HepG2 (cell line): ENCODE measurements around the gene MIX23. TPM values are rescaled to one million over a fixed set of nuclear protein-coding genes. Genes with fewer than 3 reads are reported as not detected.

Source experiments
- ATF2 ChIP-seq: sonication (generic); formaldehyde crosslinking; IDR thresholded peaks from 2 replicates; pipeline ENCODE4 v1.4.0; 2020; ENCODE audit warnings: missing genetic modification reagents
- FOXA3 ChIP-seq: IDR thresholded peaks from 2 replicates; pipeline ENCODE4 v1.6.1; 2016; ENCODE audit warnings: missing genetic modification reagents, missing compliant biosample characterization
- ISL2 ChIP-seq: sonication (generic); formaldehyde crosslinking; IDR thresholded peaks from 2 replicates; pipeline ENCODE4 v1.5.0; 2020; ENCODE audit warnings: missing genetic modification reagents
- MYC ChIP-seq: sonication (generic); formaldehyde crosslinking; IDR thresholded peaks from 2 replicates; pipeline ENCODE4 v1.9.0; 2021; ENCODE audit warnings: missing genetic modification reagents, borderline replicate concordance
- NCOA1 ChIP-seq: sonication (generic); formaldehyde crosslinking; IDR thresholded peaks from 2 replicates; pipeline ENCODE4 v1.9.0; 2021; ENCODE audit warnings: missing genetic modification reagents
- PCBP1 ChIP-seq: fragments of 200-400 bp; formaldehyde crosslinking; IDR thresholded peaks from 2 replicates; pipeline ENCODE4 v1.6.1; 2017; ENCODE audit warnings: mild to moderate bottlenecking, low read depth, low read length, borderline replicate concordance
- POGZ ChIP-seq: sonication (generic); formaldehyde crosslinking; IDR thresholded peaks from 2 replicates; pipeline ENCODE4 v1.4.0; 2020; ENCODE audit warnings: mild to moderate bottlenecking, missing genetic modification reagents
- RXRB ChIP-seq: IDR thresholded peaks from 2 replicates; pipeline ENCODE4 v1.6.1; 2016; ENCODE audit warnings: borderline replicate concordance, missing genetic modification reagents, missing compliant biosample characterization
- SALL1 ChIP-seq: sonication (generic); formaldehyde crosslinking; IDR thresholded peaks from 2 replicates; pipeline ENCODE4 v1.8.0; 2022; ENCODE audit warnings: mild to moderate bottlenecking, missing genetic modification reagents
- ZNF34 ChIP-seq: sonication (generic); formaldehyde crosslinking; IDR thresholded peaks from 2 replicates; pipeline ENCODE4 v1.4.0; 2020; ENCODE audit warnings: mild to moderate bottlenecking, missing genetic modification reagents, borderline replicate concordance
- ZNF7 ChIP-seq: IDR thresholded peaks from 2 replicates; pipeline ENCODE4 v1.6.1; 2016; ENCODE audit warnings: missing biosample characterization, missing genetic modification reagents
- ZNF710 ChIP-seq: sonication (generic); formaldehyde crosslinking; IDR thresholded peaks from 2 replicates; pipeline ENCODE4 v1.5.0; 2020; ENCODE audit warnings: mild to moderate bottlenecking, missing genetic modification reagents, borderline replicate concordance
- ZNF773 ChIP-seq: sonication (generic); formaldehyde crosslinking; IDR thresholded peaks from 2 replicates; pipeline ENCODE4 v1.4.0; 2020; ENCODE audit warnings: missing genetic modification reagents, borderline replicate concordance
- polyA plus RNA-seq, 8 experiments: library from polyadenylated mRNA; depleted of rRNA in 3 of 8; stranded (reverse) in 7 of 8; unstranded in 1 of 8; fragments of >200 nt; fragmentation: Illumina TruSeq in 4 of 8; extraction: Trizol in 4 of 8; gene quantifications; 2 replicates each; pipeline versions ENCODE4 v1.2.1 to v1.2.3, GENCODE V29; 2011 to 2016; ENCODE audit warnings: low read depth in 4 of 8, missing spikeins in 1 of 8, mixed read lengths in 1 of 8; ENCODE audit not compliant: insufficient read depth in 1 of 8
- total RNA-seq, 5 experiments: library from RNA; depleted of rRNA; stranded (reverse); fragments of >200 nt; fragmentation: Illumina TruSeq; extraction: Trizol; gene quantifications; 2 replicates each; pipeline ENCODE4 v1.2.3, GENCODE V29; 2016; ENCODE audit warnings: low read depth in 1 of 5
- TF ChIP-seq, protein P1 (sequence below): IDR thresholded peaks from 2 replicates; pipeline ENCODE4 v1.4.0; 2020; ENCODE audit warnings: mild to moderate bottlenecking, missing genetic modification reagents
- TF ChIP-seq, protein P2 (sequence below): sonication (generic); formaldehyde crosslinking; IDR thresholded peaks from 2 replicates; pipeline ENCODE4 v1.5.0; 2020; ENCODE audit warnings: missing genetic modification reagents
- TF ChIP-seq, protein P3 (sequence below): sonication (generic); formaldehyde crosslinking; IDR thresholded peaks from 2 replicates; pipeline ENCODE4 v1.5.0; 2020; ENCODE audit warnings: missing genetic modification reagents
- TF ChIP-seq, protein P4 (sequence below): sonication (generic); formaldehyde crosslinking; IDR thresholded peaks from 2 replicates; pipeline ENCODE4 v1.4.0; 2020; ENCODE audit warnings: missing genetic modification reagents

MIX23 gene
- total and polyA plus RNA-seq, 2 of the 13 experiments (the other 11 are each of a cell fraction or from before 2014, with no cell fraction given): 20.0 to 152 TPM

DNA sequence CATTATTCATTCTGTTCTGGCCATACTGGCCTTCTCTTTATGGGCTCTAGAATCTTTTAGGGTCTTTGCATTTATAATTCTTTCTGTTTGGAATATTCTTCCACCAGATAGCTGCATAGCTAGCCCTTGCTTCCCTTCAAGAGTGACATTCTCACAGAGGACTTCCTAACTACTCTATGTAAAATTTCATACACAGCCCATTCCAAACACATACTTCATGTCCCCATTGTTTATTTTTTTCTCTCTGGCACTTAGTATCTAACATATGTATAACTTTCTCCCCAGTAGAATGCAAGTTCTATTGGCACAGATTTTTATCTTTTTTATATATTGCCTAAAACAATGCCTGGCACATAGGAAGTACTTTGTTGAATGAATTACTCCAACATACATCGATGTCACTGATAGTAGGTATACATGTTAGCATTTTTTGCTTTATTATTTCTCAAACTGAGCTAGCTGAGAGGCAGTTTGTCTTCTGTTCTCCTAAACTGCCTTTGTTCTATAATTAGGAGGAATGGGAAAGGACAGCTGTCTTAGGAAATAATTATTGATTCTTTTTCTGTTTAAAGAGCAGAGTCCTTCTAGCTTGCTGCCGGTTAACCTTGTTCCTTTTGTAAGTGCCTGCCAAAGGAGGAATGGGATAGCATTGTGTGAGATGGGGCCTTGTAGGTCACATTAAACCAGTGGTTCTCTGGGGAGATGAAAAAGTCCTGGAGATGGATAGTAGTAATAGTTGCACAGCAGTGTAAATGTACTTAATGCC is 8.8 kb upstream of the MIX23 start (continued):
- no peak for TF ChIP-seq ZNF34
- peak; percentile 67; the same call in 1 of the 2 replicates for TF ChIP-seq POGZ (CRISPR knock-in tag)
- peak; percentile 61; the same call in 1 of the 2 replicates for TF ChIP-seq ZNF7 (CRISPR knock-in tag)
- TF ChIP-seq ZNF710 (CRISPR knock-in tag): 0 out of 2 replicates have a peak, but pooled peaks have one; percentile 46
- TF ChIP-seq, protein P1, sequence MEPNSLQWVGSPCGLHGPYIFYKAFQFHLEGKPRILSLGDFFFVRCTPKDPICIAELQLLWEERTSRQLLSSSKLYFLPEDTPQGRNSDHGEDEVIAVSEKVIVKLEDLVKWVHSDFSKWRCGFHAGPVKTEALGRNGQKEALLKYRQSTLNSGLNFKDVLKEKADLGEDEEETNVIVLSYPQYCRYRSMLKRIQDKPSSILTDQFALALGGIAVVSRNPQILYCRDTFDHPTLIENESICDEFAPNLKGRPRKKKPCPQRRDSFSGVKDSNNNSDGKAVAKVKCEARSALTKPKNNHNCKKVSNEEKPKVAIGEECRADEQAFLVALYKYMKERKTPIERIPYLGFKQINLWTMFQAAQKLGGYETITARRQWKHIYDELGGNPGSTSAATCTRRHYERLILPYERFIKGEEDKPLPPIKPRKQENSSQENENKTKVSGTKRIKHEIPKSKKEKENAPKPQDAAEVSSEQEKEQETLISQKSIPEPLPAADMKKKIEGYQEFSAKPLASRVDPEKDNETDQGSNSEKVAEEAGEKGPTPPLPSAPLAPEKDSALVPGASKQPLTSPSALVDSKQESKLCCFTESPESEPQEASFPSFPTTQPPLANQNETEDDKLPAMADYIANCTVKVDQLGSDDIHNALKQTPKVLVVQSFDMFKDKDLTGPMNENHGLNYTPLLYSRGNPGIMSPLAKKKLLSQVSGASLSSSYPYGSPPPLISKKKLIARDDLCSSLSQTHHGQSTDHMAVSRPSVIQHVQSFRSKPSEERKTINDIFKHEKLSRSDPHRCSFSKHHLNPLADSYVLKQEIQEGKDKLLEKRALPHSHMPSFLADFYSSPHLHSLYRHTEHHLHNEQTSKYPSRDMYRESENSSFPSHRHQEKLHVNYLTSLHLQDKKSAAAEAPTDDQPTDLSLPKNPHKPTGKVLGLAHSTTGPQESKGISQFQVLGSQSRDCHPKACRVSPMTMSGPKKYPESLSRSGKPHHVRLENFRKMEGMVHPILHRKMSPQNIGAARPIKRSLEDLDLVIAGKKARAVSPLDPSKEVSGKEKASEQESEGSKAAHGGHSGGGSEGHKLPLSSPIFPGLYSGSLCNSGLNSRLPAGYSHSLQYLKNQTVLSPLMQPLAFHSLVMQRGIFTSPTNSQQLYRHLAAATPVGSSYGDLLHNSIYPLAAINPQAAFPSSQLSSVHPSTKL (CRISPR knock-in tag): peak; percentile 88
- no peak for TF ChIP-seq PCBP1
- TF ChIP-seq RXRB (CRISPR knock-in tag): peak; percentile 54
- peak; percentile 54; the same call in 1 of the 2 replicates for TF ChIP-seq NCOA1 (CRISPR knock-in tag)
- peak; percentile 27; the same call in 1 of the 2 replicates for TF ChIP-seq SALL1 (CRISPR knock-in tag)
- TF ChIP-seq FOXA3 (CRISPR knock-in tag): peak; percentile 68
- TF ChIP-seq, protein P2, sequence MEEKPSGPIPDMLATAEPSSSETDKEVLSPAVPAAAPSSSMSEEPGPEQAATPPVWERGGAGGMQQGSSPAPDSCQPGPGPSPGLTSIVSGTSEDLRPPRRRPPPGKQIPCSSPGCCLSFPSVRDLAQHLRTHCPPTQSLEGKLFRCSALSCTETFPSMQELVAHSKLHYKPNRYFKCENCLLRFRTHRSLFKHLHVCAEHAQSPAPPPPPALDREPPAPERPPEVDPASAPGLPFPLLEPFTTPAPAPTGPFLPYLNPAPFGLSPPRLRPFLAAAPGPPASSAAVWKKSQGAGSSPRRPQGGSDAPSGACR (CRISPR knock-in tag): peak; percentile 17; the same call in 1 of the 2 replicates
- no peak for TF ChIP-seq MYC (CRISPR knock-in tag)
- peak; percentile 73; the same call in 1 of the 2 replicates for TF ChIP-seq ATF2 (CRISPR knock-in tag)
- peak; percentile 82 for TF ChIP-seq ISL2
- no peak for TF ChIP-seq ZNF773 (CRISPR knock-in tag)
- TF ChIP-seq, protein P3, sequence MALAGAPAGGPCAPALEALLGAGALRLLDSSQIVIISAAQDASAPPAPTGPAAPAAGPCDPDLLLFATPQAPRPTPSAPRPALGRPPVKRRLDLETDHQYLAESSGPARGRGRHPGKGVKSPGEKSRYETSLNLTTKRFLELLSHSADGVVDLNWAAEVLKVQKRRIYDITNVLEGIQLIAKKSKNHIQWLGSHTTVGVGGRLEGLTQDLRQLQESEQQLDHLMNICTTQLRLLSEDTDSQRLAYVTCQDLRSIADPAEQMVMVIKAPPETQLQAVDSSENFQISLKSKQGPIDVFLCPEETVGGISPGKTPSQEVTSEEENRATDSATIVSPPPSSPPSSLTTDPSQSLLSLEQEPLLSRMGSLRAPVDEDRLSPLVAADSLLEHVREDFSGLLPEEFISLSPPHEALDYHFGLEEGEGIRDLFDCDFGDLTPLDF (CRISPR knock-in tag): peak; percentile 25; the same call in 1 of the 2 replicates
- TF ChIP-seq, protein P4, sequence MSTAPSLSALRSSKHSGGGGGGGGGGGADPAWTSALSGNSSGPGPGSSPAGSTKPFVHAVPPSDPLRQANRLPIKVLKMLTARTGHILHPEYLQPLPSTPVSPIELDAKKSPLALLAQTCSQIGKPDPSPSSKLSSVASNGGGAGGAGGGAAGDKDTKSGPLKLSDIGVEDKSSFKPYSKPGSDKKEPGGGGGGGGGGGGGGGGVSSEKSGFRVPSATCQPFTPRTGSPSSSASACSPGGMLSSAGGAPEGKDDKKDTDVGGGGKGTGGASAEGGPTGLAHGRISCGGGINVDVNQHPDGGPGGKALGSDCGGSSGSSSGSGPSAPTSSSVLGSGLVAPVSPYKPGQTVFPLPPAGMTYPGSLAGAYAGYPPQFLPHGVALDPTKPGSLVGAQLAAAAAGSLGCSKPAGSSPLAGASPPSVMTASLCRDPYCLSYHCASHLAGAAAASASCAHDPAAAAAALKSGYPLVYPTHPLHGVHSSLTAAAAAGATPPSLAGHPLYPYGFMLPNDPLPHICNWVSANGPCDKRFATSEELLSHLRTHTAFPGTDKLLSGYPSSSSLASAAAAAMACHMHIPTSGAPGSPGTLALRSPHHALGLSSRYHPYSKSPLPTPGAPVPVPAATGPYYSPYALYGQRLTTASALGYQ (CRISPR knock-in tag): 0 out of 2 replicates have a peak, but pooled peaks have one; percentile 44
